Measurements from ENCODE around the gene SEC61G.

The SEC61G gene

DNA sequence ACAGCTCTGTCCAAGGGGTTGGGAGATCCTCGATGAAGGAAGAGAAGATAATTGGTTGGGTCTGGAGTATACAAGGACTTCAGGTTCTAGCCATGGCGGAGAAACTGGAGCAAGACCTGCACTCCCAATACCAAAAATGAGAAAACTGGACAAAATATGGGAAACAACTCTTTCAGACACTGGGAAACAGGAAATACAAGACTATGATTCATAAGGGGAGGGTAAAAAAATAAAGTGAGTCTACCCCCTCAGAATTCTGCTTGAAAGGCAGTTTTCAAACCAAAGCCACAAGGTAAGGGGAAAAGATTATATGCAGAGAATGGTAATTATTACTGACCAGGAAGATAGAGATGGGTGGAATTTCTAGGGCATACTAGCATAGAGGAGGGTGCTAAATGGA is 10.2 kb upstream of the SEC61G start:
- TF ChIP-seq TOX (CRISPR knock-in tag; IDR thresholded peaks at IDR 0.05; ENCODE audit: borderline replicate concordance) (no peak), OSR1 (CRISPR knock-in tag; IDR thresholded peaks at IDR 0.05) (no peak)
- TF ChIP-seq, protein P1, sequence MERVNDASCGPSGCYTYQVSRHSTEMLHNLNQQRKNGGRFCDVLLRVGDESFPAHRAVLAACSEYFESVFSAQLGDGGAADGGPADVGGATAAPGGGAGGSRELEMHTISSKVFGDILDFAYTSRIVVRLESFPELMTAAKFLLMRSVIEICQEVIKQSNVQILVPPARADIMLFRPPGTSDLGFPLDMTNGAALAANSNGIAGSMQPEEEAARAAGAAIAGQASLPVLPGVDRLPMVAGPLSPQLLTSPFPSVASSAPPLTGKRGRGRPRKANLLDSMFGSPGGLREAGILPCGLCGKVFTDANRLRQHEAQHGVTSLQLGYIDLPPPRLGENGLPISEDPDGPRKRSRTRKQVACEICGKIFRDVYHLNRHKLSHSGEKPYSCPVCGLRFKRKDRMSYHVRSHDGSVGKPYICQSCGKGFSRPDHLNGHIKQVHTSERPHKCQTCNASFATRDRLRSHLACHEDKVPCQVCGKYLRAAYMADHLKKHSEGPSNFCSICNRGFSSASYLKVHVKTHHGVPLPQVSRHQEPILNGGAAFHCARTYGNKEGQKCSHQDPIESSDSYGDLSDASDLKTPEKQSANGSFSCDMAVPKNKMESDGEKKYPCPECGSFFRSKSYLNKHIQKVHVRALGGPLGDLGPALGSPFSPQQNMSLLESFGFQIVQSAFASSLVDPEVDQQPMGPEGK (CRISPR knock-in tag; IDR thresholded peaks at IDR 0.05; ENCODE audit: borderline replicate concordance): no peak
- ATAC-seq: no peak

DNA sequence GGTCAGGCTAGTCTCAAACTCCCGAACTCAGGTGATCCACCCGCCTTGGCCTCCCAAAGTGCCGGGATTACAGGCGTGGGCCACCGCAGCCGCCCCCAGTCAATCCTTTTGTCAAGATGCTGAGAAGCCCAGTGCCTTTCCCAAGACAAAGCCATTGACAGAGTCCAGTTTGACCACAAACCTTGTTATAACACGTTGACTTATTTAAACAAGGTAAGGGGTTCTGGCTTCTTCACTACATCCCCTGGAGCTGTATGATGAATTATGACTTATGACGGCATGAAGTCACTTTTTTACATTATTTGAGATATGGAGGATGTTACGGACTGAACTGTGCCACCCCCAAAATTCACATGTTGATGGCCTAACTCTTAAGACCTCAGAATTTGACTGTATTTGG is 5.8 kb upstream of the SEC61G start:
- no peak for TF ChIP-seq ZFP30 (CRISPR knock-in tag; IDR thresholded peaks at IDR 0.05)
- no peak for TF ChIP-seq ZNF70 (CRISPR knock-in tag; IDR thresholded peaks at IDR 0.05)
- no peak for TF ChIP-seq ZNF8 (CRISPR knock-in tag; IDR thresholded peaks at IDR 0.05)
- no peak for TF ChIP-seq ARNTL (CRISPR knock-in tag; IDR thresholded peaks at IDR 0.05; ENCODE audit: borderline replicate concordance, low read depth)
- TF ChIP-seq, protein P2, sequence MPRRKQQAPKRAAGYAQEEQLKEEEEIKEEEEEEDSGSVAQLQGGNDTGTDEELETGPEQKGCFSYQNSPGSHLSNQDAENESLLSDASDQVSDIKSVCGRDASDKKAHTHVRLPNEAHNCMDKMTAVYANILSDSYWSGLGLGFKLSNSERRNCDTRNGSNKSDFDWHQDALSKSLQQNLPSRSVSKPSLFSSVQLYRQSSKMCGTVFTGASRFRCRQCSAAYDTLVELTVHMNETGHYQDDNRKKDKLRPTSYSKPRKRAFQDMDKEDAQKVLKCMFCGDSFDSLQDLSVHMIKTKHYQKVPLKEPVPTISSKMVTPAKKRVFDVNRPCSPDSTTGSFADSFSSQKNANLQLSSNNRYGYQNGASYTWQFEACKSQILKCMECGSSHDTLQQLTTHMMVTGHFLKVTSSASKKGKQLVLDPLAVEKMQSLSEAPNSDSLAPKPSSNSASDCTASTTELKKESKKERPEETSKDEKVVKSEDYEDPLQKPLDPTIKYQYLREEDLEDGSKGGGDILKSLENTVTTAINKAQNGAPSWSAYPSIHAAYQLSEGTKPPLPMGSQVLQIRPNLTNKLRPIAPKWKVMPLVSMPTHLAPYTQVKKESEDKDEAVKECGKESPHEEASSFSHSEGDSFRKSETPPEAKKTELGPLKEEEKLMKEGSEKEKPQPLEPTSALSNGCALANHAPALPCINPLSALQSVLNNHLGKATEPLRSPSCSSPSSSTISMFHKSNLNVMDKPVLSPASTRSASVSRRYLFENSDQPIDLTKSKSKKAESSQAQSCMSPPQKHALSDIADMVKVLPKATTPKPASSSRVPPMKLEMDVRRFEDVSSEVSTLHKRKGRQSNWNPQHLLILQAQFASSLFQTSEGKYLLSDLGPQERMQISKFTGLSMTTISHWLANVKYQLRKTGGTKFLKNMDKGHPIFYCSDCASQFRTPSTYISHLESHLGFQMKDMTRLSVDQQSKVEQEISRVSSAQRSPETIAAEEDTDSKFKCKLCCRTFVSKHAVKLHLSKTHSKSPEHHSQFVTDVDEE (CRISPR knock-in tag; IDR thresholded peaks at IDR 0.05): no peak
- TF ChIP-seq ISL1 (CRISPR knock-in tag; IDR thresholded peaks at IDR 0.05): no peak
- TF ChIP-seq OSR1 (CRISPR knock-in tag; IDR thresholded peaks at IDR 0.05): no peak
- no peak for TF ChIP-seq TOX (CRISPR knock-in tag; IDR thresholded peaks at IDR 0.05; ENCODE audit: borderline replicate concordance)
- TF ChIP-seq TCF4 (CRISPR knock-in tag; IDR thresholded peaks at IDR 0.05; ENCODE audit: borderline replicate concordance): no peak
- TF ChIP-seq, protein P3, sequence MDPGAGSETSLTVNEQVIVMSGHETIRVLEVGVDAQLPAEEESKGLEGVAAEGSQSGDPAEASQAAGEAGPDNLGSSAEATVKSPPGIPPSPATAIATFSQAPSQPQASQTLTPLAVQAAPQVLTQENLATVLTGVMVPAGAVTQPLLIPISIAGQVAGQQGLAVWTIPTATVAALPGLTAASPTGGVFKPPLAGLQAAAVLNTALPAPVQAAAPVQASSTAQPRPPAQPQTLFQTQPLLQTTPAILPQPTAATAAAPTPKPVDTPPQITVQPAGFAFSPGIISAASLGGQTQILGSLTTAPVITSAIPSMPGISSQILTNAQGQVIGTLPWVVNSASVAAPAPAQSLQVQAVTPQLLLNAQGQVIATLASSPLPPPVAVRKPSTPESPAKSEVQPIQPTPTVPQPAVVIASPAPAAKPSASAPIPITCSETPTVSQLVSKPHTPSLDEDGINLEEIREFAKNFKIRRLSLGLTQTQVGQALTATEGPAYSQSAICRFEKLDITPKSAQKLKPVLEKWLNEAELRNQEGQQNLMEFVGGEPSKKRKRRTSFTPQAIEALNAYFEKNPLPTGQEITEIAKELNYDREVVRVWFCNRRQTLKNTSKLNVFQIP (CRISPR knock-in tag; IDR thresholded peaks at IDR 0.05; ENCODE audit: borderline replicate concordance, low read depth): no peak
- no peak for TF ChIP-seq ZC3H10 (CRISPR knock-in tag; IDR thresholded peaks at IDR 0.05)
- TF ChIP-seq ESRRG (CRISPR knock-in tag; IDR thresholded peaks at IDR 0.05): no peak
- TF ChIP-seq PPARA (CRISPR knock-in tag; IDR thresholded peaks at IDR 0.05; ENCODE audit: borderline replicate concordance): no peak
- TF ChIP-seq, protein P4, sequence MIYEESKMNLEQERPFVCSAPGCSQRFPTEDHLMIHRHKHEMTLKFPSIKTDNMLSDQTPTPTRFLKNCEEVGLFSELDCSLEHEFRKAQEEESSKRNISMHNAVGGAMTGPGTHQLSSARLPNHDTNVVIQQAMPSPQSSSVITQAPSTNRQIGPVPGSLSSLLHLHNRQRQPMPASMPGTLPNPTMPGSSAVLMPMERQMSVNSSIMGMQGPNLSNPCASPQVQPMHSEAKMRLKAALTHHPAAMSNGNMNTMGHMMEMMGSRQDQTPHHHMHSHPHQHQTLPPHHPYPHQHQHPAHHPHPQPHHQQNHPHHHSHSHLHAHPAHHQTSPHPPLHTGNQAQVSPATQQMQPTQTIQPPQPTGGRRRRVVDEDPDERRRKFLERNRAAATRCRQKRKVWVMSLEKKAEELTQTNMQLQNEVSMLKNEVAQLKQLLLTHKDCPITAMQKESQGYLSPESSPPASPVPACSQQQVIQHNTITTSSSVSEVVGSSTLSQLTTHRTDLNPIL (CRISPR knock-in tag; IDR thresholded peaks at IDR 0.05; ENCODE audit: low read depth): no peak
- TF ChIP-seq BACH2 (CRISPR knock-in tag; IDR thresholded peaks at IDR 0.05; ENCODE audit: borderline replicate concordance): no peak

DNA sequence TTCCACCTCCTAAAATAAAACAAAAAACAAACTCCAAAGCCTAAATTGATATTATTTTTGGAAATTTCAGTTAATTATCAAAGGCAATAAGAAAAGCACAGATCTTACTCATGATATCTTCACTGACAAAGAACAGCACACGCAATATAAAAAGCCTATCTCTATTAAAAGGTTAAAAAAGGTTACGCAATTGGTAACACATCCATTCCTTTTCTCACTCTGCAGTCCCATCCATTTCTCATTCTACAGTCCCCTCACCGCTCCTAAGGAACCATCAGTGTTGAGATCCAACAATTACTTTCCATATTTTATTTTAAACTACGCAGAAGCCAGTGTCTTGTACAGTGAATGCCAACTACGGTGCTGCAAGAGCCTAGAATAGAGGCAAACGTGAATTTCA is 1.3 kb downstream of the SEC61G start:
- ATAC-seq: no peak
- no peak for TF ChIP-seq ZFP30 (CRISPR knock-in tag; IDR thresholded peaks at IDR 0.05)
- TF ChIP-seq ZNF70 (CRISPR knock-in tag; IDR thresholded peaks at IDR 0.05): no peak
- no peak for TF ChIP-seq ZNF8 (CRISPR knock-in tag; IDR thresholded peaks at IDR 0.05)
- no peak for TF ChIP-seq TOX (CRISPR knock-in tag; IDR thresholded peaks at IDR 0.05; ENCODE audit: borderline replicate concordance)
- TF ChIP-seq, protein P3 (CRISPR knock-in tag; IDR thresholded peaks at IDR 0.05; ENCODE audit: borderline replicate concordance, low read depth): no peak
- no peak for TF ChIP-seq CSDC2 (CRISPR knock-in tag; IDR thresholded peaks at IDR 0.05)
- TF ChIP-seq BACH2 (CRISPR knock-in tag; IDR thresholded peaks at IDR 0.05; ENCODE audit: borderline replicate concordance): no peak
- TF ChIP-seq ESRRG (CRISPR knock-in tag; IDR thresholded peaks at IDR 0.05): no peak
- TF ChIP-seq ZNF565 (CRISPR knock-in tag; conservative IDR thresholded peaks at IDR 0.05; ENCODE audit: low read depth): no peak
- TF ChIP-seq, protein P1 (CRISPR knock-in tag; IDR thresholded peaks at IDR 0.05; ENCODE audit: borderline replicate concordance): no peak
- TF ChIP-seq TCF4 (CRISPR knock-in tag; IDR thresholded peaks at IDR 0.05; ENCODE audit: borderline replicate concordance): no peak
- no peak for TF ChIP-seq ZC3H10 (CRISPR knock-in tag; IDR thresholded peaks at IDR 0.05)
- TF ChIP-seq, protein P5, sequence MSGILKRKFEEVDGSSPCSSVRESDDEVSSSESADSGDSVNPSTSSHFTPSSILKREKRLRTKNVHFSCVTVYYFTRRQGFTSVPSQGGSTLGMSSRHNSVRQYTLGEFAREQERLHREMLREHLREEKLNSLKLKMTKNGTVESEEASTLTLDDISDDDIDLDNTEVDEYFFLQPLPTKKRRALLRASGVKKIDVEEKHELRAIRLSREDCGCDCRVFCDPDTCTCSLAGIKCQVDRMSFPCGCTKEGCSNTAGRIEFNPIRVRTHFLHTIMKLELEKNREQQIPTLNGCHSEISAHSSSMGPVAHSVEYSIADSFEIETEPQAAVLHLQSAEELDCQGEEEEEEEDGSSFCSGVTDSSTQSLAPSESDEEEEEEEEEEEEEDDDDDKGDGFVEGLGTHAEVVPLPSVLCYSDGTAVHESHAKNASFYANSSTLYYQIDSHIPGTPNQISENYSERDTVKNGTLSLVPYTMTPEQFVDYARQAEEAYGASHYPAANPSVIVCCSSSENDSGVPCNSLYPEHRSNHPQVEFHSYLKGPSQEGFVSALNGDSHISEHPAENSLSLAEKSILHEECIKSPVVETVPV (CRISPR knock-in tag; IDR thresholded peaks at IDR 0.05): no peak
- TF ChIP-seq, protein P4 (CRISPR knock-in tag; IDR thresholded peaks at IDR 0.05; ENCODE audit: low read depth): no peak
- TF ChIP-seq ZFP3 (CRISPR knock-in tag; IDR thresholded peaks at IDR 0.05): no peak
- no peak for TF ChIP-seq GLIS3 (CRISPR knock-in tag; IDR thresholded peaks at IDR 0.05)
- no peak for TF ChIP-seq PPARA (CRISPR knock-in tag; IDR thresholded peaks at IDR 0.05; ENCODE audit: borderline replicate concordance)
- TF ChIP-seq OSR1 (CRISPR knock-in tag; IDR thresholded peaks at IDR 0.05): no peak

More for the DNA sequence above, 5.8 kb upstream of the SEC61G start:
- ATAC-seq: no peak
